Effector CD8-positive, alpha-beta T cell (primary cell): ENCODE measurements around the gene VSIG2.
A peak's percentile ranks its signal among the peaks of the same experiment; 100 is the strongest.

Experiments
- DNase-seq: peaks from one replicate; lab custom pipeline; 2025; lab: John Stamatoyannopoulos, UW

Gene VSIG2

DNA sequence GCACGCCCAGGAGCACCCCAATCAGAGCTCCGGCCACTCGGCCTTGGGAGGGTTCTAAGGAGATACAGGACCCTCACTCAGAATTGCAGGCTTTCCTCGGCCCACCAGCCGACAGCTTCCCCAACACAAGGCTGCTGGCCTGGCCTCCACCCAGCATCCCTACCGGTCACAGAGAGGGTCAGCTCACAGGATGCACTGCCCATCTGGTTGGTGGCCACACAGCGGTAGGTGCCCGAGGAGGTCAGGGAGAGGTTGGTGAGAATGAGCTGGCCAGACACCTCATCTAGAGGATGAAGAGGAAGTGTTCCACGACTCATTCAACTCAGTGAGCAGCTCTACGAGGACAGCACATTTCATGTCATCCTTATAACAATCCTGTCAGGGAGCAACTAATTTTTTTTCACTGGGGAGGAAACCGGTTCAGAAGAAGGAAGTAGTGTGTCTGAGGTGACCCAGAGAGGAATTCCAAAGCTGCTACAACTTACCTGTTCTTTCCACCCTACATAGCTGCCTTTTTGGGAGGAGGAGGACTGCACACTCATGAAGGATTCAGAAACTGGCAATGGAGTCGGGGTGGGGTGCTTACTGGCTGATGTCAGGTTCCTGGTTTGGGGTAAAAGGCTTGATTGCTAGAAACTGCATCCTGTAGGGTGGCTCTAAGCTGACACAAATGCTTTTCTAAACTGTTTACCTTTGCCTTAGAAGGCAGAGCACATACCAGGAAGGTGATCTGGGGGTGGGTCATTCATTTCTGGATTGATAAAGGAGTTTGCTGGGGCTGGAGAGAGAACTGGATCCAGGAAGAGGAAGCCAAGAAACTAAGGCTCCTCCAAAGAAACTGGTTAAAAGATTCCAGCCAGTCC is 3.3 kb downstream of the VSIG2 start:
- DNase-seq: no peak

- DNase-seq: no peak
These were observed 4.0 kb downstream of the VSIG2 start for GRCh38 chr11:124748100-124748418.

GRCh38 chr11:124747406-124748099 is 4.5 kb downstream of the VSIG2 start:
- no peak for DNase-seq

- DNase-seq: peak; percentile 69
These were observed 5.3 kb downstream of the VSIG2 start for GRCh38 chr11:124746621-124747243.

DNA sequence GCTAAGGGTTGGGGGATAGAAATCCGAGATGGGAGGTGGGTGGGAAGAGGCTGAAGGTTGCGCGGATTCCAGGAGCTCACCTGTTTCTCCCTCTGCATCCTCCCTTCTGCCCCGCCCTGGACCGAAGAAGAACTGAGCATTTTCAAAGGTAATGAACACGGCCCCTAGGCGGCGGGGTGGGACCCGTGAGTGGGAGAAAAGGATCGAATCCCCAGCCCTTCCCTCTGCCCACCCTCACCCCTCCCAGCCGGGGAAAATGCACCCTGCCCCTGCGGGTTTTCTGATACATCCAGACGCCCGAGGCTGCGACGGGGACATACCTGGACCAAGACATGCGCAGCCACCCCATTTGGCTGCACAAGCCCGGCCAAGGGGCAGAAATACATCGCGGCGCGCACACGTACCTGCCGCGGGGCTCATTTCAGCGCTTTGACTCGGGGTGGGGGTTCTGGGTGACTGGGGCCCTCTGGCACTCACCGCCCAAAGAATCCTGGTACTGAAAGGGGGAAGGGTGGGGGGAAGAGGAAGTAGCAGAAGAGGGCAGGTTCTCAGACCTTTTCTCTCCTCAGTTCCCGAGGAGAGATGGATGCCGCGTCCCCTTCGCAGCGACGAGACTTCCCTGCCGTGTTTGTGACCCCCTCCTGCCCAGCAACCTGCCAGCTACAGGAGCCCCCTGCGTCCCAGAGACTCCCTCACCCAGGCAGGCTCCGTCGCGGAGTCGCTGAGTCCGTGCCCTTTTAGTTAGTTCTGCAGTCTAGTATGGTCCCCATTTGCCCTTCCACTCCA is 6.0 kb downstream of the VSIG2 start:
- DNase-seq: no peak

DNA sequence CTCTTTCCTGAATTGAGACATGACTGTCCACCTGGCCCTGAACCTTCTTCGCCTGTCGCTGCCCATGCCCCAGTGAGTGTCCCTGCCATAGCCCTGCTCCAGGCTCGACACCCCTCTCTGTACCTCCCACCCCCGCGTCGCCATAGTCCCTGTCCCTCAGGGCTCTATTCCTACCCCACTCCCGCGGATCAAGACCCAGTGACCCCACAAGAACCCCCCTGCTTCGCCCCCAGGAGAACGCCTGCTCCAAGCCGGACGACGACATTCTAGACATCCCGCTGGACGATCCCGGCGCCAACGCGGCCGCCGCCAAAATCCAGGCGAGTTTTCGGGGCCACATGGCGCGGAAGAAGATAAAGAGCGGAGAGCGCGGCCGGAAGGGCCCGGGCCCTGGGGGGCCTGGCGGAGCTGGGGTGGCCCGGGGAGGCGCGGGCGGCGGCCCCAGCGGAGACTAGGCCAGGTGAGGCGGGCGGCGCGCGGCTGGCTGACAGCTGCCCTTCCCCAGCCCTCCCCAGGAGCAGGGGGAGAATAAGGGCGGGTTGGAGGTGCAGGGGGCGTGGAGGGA is 6.7 kb downstream of the VSIG2 start:
- DNase-seq: no peak

GRCh38 chr11:124743050-124743449 is 9.0 kb downstream of the VSIG2 start:
- no peak for DNase-seq

- no peak for DNase-seq
These were observed 9.5 kb downstream of the VSIG2 start for GRCh38 chr11:124742555-124742954.

GRCh38 chr11:124740277-124740882 is 11.7 kb downstream of the VSIG2 start:
- peak; percentile 22 for DNase-seq

DNA sequence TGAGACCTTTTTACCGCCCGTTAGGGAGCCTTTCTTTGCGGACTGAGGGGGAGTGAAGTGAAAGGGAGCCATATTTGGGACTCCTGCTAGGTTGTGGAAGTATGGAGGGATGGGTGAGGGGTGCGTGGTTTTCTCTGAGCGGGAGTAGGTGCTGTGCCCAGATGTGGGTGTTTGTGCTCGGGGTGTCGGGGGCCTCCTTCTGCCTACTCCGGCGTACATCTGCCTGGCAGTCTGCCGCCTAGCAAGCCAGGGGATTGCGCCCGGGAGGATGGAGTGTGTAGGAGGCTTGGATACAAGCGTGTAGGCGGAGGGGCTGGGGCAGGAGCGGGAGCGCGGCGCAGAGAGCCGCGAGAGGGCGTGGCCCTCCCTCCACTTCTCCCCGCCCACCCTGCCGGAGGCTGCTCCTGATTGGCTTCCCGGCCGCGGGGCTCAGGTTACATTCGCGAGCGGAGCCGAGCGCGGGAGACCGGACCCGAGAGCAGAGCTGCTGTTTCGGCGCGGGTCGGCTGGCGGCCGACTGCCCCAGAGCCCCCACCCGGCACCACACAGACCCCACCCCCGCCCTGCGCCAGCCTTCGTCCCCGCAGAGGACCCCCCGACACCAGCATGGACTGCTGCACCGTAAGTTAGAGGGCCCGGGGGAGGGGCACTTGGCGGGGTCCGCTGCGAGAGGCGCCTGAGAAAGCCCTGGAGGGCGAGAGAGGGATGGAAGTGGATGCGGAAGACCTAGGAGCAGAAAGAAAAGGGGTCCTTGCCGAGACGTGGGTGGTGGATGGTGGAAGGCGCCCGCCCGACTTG is 12.4 kb downstream of the VSIG2 start, which contains the start of gene NRGN:
Gene NRGN (plus strand): TSS at position 464 of the 798 bp plus-strand sequence. CDS start 143 bp downstream, at position 607.
- peak; percentile 77 for DNase-seq

DNA sequence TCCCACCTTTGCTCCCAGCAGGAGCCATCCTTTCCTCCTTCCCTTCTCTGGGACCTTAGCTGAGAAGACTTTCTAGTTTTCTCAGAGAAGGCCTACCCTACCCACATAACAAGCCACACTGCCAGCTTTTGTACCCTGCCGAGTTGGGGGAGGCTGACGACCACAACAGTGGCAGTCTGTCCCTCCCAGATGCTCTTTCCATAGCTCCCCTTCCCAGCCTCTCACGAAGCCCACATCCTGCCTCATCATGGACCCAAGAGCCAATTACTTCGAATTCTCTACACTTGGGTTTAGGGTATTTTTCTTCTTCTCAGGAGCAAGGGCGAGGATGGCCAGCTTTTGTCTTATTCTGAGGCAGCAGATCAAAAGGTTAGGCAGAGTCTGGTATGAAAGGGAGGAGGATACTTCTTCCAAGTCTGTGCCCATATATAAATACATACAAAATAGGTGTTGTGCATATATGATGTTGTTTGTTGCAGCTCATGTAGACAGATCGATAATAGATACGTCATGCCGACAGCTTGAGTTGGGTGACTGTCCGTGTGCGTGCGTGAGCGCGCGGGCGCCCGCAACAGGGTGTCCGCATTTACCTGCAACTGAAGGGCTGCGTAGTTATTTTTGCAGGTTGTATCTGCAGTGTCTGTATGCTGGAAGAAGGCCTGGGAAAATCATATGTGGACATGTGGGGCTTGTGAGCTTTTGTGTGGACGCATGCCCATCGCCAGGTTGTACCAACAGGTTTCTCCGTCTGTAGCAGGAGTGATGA is 13.2 kb downstream of the VSIG2 start:
- no peak for DNase-seq

DNA sequence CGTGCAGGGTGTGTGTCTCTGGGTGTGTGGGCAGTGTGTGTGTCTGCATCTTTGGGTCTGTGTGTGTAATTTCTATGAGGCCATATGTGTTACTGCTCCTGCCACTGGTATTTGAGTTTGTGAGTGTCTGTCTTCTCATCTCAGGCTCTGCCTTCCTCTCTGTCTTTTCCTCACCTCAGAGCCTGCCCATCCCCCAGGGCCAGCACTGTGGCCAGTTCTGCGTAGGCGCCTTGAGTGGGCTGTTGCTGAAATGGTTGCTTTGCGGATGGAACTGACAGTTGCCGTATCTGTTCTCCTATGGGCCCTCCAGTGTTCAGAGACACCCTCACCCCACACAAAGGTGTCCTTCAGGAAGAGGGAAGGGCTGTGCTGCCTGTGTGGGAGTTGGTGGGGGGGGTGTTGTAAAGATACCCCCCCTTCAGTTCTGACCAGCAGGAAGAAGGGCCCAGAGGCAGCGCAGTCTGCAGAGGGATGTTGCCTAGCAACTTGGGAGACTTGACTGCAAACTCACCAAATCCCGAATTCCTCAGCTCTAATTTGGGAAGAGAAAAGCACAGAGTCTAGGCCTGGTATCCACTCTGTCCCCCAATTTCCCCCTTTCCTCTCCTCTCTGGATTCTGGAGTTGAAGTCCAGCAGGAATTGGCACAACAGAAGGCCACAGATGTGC is 14.3 kb downstream of the VSIG2 start:
- DNase-seq: no peak

DNA sequence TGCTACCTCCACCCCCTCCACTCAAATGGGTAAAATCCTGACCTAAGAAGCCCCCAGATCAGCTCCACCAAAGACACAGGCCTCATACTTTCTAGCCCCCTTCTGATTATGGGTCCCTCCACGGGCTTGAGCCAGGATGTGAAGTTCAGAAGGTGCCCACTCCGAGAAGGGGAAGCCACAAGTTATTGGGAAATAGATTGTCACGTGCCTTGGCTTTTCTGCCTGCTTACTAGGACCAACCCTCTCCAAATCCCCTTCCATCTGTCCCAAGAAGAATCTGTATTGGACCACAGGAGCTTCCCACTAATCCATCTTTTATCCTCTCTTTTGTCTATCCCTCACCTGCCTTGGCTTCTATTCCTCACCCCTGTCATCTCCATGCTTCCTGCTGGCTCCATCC is 15.3 kb downstream of the VSIG2 start:
- no peak for DNase-seq

DNA sequence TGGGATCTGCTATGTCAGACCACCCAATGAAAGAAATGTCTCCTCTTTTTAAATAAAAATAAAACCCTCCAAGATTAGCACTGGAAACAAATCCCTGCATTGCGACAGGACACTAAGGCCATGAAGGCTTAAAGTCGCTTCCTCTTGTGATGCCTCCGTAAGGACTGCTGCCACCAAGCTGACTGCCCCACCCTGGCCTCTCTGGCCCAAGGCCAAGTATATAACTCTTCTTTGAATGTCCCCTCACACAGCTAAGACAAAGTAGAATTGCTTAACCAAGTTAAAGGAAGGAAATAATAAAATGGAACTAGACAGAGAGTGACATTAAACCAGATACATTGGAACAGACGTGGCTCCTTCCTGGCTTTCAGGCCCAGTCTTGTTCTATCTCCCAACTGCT is 19.8 kb downstream of the VSIG2 start:
- DNase-seq: no peak

- DNase-seq: no peak
These were observed 22.5 kb downstream of the VSIG2 start for GRCh38 chr11:124729571-124729970.

DNA sequence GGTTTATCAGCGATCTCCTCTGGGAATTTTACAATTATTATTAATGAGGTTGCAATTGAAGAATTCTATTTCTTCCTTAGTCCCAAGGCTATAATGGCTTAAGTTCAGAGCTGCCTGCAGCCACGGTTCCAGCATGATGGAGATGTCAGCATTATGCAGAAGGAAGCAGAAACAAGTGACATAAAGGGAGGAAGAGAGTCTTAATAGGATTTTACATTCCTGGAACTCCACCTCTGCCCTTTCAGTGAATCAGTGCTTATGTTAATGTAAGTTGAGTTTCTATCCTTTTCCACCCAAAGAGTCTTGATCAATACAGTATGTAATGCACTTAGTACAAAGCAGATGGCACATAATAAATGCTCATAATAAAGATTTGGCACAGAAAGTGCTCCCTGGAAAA is 23.9 kb downstream of the VSIG2 start:
- DNase-seq: no peak

DNA sequence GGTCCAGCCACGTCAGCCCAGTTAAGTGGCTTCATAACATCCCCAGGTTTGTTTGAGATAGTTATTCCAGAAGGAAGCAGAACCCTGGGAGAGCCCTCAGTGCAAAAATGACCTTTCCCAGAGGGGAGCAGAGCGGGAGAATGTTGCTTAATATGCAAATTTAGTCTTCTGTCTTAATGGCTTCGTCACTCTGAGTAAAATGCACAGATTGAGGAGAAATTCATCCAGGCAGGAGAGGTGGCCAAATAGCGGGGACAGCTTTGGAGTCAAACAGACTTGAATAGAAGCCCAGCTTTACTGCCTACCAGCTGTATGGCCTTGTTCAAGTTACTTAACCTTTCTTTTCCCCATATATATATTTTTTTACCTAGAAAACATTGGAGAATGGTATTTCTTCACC is 24.6 kb downstream of the VSIG2 start:
- no peak for DNase-seq

GRCh38 chr11:124725719-124726105 is 26.3 kb downstream of the VSIG2 start:
- no peak for DNase-seq
